Hematopoietic multipotent progenitor cell treated with erythropoietin and hydrocortisone succinate and interleukin-3 and kit ligand, for 8 days (in vitro differentiated cells): ENCODE data around the gene MEGF10.

Source experiments
- DNase-seq: peaks from one replicate; pipeline ENCODE4 v3.0.0-alpha.2; 2015

The MEGF10 gene

GRCh38 chr5:127375124-127375523 lies 84.5 kb downstream of the MEGF10 start:
- DNase-seq: no peak

GRCh38 chr5:127375544-127376091 lies 85.0 kb downstream of the MEGF10 start:
- DNase-seq: no peak

- no peak for DNase-seq
Observed at GRCh38 chr5:127377651-127378050, 87.1 kb downstream of the MEGF10 start.

GRCh38 chr5:127385936-127386335 lies 95.3 kb downstream of the MEGF10 start:
- DNase-seq: no peak

- no peak for DNase-seq
Observed at GRCh38 chr5:127386557-127386956, 96.0 kb downstream of the MEGF10 start.

GRCh38 chr5:127389601-127390000 lies 99.0 kb downstream of the MEGF10 start:
- no peak for DNase-seq

GRCh38 chr5:127392762-127393161 lies 102.2 kb downstream of the MEGF10 start:
- DNase-seq: no peak

GRCh38 chr5:127396490-127397155 lies 106.0 kb downstream of the MEGF10 start:
- DNase-seq: no peak

GRCh38 chr5:127398508-127398907 lies 107.9 kb downstream of the MEGF10 start:
- DNase-seq: no peak

- no peak for DNase-seq
Observed at GRCh38 chr5:127399068-127399467, 108.5 kb downstream of the MEGF10 start.

- no peak for DNase-seq
Observed at GRCh38 chr5:127400539-127400938, 109.9 kb downstream of the MEGF10 start.

GRCh38 chr5:127400946-127401670 lies 110.5 kb downstream of the MEGF10 start:
- no peak for DNase-seq

GRCh38 chr5:127402361-127402760 lies 111.8 kb downstream of the MEGF10 start:
- DNase-seq: no peak

- no peak for DNase-seq
Observed at GRCh38 chr5:127404190-127404589, 113.6 kb downstream of the MEGF10 start.

GRCh38 chr5:127406326-127407121 lies 115.9 kb downstream of the MEGF10 start:
- no peak for DNase-seq

GRCh38 chr5:127409246-127409917 lies 118.8 kb downstream of the MEGF10 start:
- no peak for DNase-seq

GRCh38 chr5:127409921-127410675 lies 119.5 kb downstream of the MEGF10 start:
- no peak for DNase-seq

- DNase-seq: no peak
Observed at GRCh38 chr5:127410959-127411358, 120.4 kb downstream of the MEGF10 start.

GRCh38 chr5:127411381-127411780 lies 120.8 kb downstream of the MEGF10 start:
- no peak for DNase-seq

- no peak for DNase-seq
Observed at GRCh38 chr5:127412698-127413097, 122.1 kb downstream of the MEGF10 start.

GRCh38 chr5:127415034-127415433 lies 124.4 kb downstream of the MEGF10 start:
- no peak for DNase-seq

GRCh38 chr5:127416906-127417305 lies 126.3 kb downstream of the MEGF10 start:
- DNase-seq: no peak
